Prostate gland (tissue), 2 donors: ENCODE data around the gene KDSR.

Source experiments
- CTCF ChIP-seq, 4 experiments: fragments of 200-600 bp in 2 of 4; fragments of 450-650 bp in 2 of 4; sonication (generic) in 2 of 4; IDR thresholded peaks; 1 replicate in 3 of 4; 2 replicates in 1 of 4; pipeline ENCODE4 v1.5.1; 2016 to 2019; ENCODE audit warnings: antibody characterized with exemption in 4 of 4, mild to moderate bottlenecking in 2 of 4, moderate library complexity in 2 of 4
- POLR2A ChIP-seq: fragments of 450-650 bp; IDR thresholded peaks from one replicate; pipeline ENCODE4 v1.6.1; 2016; ENCODE audit warnings: antibody characterized with exemption, mild to moderate bottlenecking
- POLR2AphosphoS5 ChIP-seq: sonication (generic); formaldehyde crosslinking; IDR thresholded peaks from one replicate; pipeline ENCODE4 v1.6.1; 2017; ENCODE audit warnings: antibody characterized with exemption

- TF ChIP-seq CTCF (IDR thresholded peaks at IDR 0.05) (no peak), POLR2A (no peak), POLR2AphosphoS5 (no peak)
Observed at GRCh38 chr18:63291278-63291677, 75.7 kb downstream of the KDSR start.
